HCT116 (cell line): ENCODE results near the gene GPA33.

Experiments
- CTCF ChIP-seq, 3 experiments: fragments of 200-600 bp in 1 of 3; sonication (generic) in 1 of 3; IDR thresholded peaks in 2 of 3; conservative IDR thresholded peaks in 1 of 3; 2 replicates each; pipeline ENCODE4 v1.5.1; 2012 to 2017; ENCODE audit warnings: low read depth in 2 of 3, low read length in 2 of 3, antibody characterized with exemption in 1 of 3, borderline replicate concordance in 1 of 3, control low read depth in 1 of 3, mild to moderate bottlenecking in 1 of 3, mixed read lengths in 1 of 3, mixed run types in 1 of 3, moderate library complexity in 1 of 3; ENCODE audit not compliant: insufficient read depth in 1 of 3
- EZH2phosphoT487 ChIP-seq: fragments of 200-600 bp; IDR thresholded peaks from 2 replicates; pipeline ENCODE4 v1.6.1; 2018; ENCODE audit warnings: antibody characterized with exemption, borderline replicate concordance
- POLR2AphosphoS5 ChIP-seq: IDR thresholded peaks from 2 replicates; pipeline ENCODE4 v1.6.1; 2011; ENCODE audit warnings: mild to moderate bottlenecking, low read depth, low read length, moderate library complexity
- SIN3A ChIP-seq: IDR thresholded peaks from 2 replicates; pipeline ENCODE4 v1.6.1; 2012; ENCODE audit warnings: low read depth
- SRF ChIP-seq: IDR thresholded peaks from 2 replicates; pipeline ENCODE4 v1.6.1; 2012; ENCODE audit warnings: low read depth

GRCh38 chr1:167127661-167128060 is 37.5 kb upstream of the GPA33 start:
- no peak for TF ChIP-seq SRF
- TF ChIP-seq SIN3A: no peak
- TF ChIP-seq CTCF (IDR thresholded peaks at IDR 0.05 in 2 of 3, conservative IDR thresholded peaks at IDR 0.05 in 1 of 3; ENCODE audit: borderline replicate concordance in 1 of 3, insufficient read depth in 1 of 3, low read depth in 2 of 3, low read length in 2 of 3): no peak
- TF ChIP-seq EZH2phosphoT487: no peak
- TF ChIP-seq POLR2AphosphoS5: no peak
